GM13976 (cell line): ENCODE data around the gene BICC1.

ENCODE experiments used
- DNase-seq: peaks from one replicate; pipeline ENCODE4 v3.0.0; 2012; ENCODE audit warnings: low spot score
- in situ Hi-C: fragments of 300-500 bp; cut with MboI; formaldehyde crosslinking; loops from one replicate; pipeline ENCODE4 v1.12.0; 2022; ENCODE audit warnings: low sequenced_read_pairs, mixed read lengths, inconsistent platforms; ENCODE audit not compliant: unreplicated experiment
- TF ChIP-seq, protein P1 (sequence below): IDR thresholded peaks from 2 replicates; pipeline ENCODE4 v1.5.1; 2012; ENCODE audit warnings: borderline replicate concordance, mild to moderate bottlenecking; ENCODE audit not compliant: insufficient read depth; ENCODE audit errors: extremely low read depth, missing control alignments, control extremely low read depth

Gene BICC1

DNA sequence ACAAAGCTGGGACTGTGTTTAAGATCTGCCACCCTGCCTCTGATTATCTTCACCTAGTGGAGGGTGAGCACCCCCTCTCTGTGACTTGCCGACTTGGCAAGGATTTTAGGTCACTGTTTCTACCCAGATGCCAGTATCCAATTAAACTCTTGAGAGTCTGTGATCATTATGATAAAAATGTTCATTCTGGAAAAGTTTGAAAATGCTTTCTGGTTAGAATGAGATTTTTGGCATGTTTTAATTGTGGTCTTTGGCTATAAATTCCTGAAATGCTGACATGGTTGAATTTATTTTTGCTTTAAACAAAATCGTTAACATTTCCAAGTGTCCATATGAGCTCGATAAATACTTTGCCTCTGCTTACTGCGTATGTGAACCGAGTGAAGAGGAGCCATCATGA, 221.4 kb downstream of the BICC1 start:
- DNase-seq, result no peak
- in situ Hi-C loops, result no loop called here
- TF ChIP-seq, protein P1, sequence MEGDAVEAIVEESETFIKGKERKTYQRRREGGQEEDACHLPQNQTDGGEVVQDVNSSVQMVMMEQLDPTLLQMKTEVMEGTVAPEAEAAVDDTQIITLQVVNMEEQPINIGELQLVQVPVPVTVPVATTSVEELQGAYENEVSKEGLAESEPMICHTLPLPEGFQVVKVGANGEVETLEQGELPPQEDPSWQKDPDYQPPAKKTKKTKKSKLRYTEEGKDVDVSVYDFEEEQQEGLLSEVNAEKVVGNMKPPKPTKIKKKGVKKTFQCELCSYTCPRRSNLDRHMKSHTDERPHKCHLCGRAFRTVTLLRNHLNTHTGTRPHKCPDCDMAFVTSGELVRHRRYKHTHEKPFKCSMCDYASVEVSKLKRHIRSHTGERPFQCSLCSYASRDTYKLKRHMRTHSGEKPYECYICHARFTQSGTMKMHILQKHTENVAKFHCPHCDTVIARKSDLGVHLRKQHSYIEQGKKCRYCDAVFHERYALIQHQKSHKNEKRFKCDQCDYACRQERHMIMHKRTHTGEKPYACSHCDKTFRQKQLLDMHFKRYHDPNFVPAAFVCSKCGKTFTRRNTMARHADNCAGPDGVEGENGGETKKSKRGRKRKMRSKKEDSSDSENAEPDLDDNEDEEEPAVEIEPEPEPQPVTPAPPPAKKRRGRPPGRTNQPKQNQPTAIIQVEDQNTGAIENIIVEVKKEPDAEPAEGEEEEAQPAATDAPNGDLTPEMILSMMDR, result no peak

DNA sequence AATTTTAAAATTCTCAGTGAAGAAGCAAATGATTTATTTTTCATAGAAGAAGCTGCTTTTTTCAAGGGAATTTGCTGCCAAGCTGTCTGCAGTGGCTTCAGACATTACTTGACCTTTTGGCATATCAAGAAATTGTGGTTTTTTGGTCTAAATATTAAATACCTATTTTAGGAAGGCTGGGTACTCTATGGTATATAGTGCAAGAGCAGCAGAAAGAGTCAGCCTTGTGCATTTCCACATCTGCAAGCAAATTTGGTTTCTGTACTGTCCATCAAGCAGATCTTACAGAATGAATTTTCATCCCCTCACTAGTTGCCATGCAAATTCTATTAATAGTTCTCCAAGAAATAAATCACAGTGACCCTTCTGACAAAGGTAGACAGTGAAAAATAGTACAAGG, 222.0 kb downstream of the BICC1 start:
- no peak for DNase-seq
- in situ Hi-C loops, result no loop called here
- TF ChIP-seq, protein P1, result no peak

DNA sequence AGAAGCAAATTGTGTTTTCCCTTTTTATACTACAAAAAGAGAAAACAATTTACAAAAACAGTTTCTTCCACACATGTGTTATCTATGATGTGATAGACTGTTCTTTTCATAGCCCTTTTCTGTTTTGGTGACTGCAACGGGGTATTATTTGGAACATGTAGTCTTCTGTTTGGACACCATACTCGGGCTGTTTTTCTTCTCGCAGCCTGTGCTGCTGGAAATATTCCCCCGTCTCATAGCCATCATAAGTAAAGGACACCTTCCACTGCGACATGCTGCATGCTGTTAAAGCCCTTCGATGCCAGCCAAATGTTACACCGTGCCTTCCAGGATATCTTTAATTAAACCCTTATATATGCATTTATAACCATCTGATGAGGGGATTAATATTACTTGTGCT, 222.4 kb downstream of the BICC1 start:
- TF ChIP-seq, protein P1, result no peak
- DNase-seq, result no peak
- in situ Hi-C loops, result no loop called here

GRCh38 chr10:58740620-58741369, 228.1 kb downstream of the BICC1 start:
- TF ChIP-seq, protein P1, result no peak
- in situ Hi-C loops, result no loop called here
- DNase-seq, result no peak

DNA sequence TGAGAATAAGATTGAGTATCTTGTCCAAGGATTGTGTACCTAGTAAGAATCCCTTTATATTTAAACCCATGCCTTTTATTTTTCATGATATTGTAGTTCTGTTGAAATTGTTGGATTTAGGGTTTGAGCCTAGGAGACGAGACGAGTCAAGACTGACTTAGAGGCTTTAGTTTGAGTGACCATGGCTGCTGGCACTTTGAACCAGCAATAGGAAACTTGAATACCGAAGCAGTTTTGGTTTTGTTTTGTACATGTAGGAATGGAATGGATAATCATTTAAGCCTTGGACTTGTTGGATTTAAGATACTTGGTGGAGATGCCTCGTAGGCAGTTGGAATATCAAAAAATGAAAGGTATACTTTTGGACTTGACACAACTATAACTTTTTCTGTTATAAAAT, 229.0 kb downstream of the BICC1 start:
- TF ChIP-seq, protein P1, result no peak
- no peak for DNase-seq
- in situ Hi-C loops, result no loop called here

DNA sequence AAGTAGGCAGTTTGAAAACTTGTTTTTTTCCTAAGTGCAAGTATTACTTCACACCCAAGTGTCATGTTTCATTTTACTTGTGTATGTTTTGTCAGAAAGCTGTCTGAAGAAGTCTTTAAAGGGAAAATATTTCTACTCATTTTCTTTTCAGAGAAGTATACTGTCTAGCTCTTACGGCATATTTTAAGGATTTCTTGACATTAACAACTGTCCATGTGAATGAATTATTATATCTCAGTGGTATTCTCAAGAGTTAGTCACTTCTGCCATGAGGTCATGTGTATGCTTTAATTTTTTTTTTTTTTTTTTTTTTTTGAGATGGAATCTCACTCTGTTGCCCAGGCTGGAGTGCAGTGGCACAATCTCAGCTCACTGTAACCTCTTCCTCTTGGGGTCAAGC, 229.5 kb downstream of the BICC1 start:
- TF ChIP-seq, protein P1, result no peak
- in situ Hi-C loops, result no loop called here
- no peak for DNase-seq

DNA sequence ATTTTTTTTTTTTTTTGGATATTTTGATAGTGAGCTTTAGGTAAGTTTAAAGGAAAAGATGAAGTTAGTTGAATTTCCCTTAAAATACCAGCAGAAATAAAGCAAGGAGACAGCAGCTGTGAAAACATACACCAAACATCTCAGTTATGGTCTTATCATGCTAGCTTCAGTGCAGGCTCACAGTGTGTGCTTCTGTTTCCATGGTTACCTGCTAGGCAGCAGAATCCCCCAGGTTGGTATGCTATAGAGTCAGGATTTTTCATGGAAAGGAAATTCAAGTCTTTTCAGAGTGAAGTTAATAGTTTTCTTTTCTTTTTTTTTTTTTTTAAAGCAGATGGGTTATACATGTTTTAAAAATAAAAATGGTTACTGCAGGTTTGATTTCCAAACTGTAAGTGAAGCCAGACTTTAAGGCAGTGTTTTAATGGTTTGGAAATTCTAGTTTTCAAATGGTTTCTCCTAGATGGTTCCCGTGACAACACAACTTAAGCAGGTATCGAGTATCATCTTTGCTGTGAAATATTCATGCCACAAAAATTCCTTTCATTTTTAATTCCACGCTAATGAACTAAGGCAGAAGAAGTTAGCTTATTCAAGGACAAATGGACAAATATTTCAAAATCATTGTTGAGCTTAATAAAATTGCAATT, 230.9 kb downstream of the BICC1 start:
- no peak for DNase-seq
- in situ Hi-C loops, result no loop called here
- TF ChIP-seq, protein P1, result no peak
